Coronary artery (tissue), 2 donors: ENCODE results near the gene ARMC3.

ENCODE experiments used
- DNase-seq: peaks from one replicate; pipeline ENCODE4 v3.0.0-alpha.2; 2017; ENCODE audit warnings: low spot score
- H3K27ac ChIP-seq, 2 donors: fragments of 200-600 bp; sonication (generic); one replicate each; pipeline ENCODE4 v1.5.1; 2016 to 2019
- H3K4me3 ChIP-seq: fragments of 200-600 bp; sonication (generic); 2 replicates; pipeline ENCODE4 v1.5.1; 2016; ENCODE audit warnings: mild to moderate bottlenecking, moderate library complexity
- CTCF ChIP-seq: fragments of 200-600 bp; sonication (generic); IDR thresholded peaks from one replicate; pipeline ENCODE4 v1.5.1; 2019; ENCODE audit warnings: antibody characterized with exemption

Gene ARMC3

GRCh38 chr10:22988581-22989360, 60.9 kb downstream of the ARMC3 start:
- no peak for DNase-seq
- H3K4me3 ChIP-seq: no peak overlapping the region
- TF ChIP-seq CTCF: peak; percentile 86
- H3K27ac ChIP-seq: no peak overlapping the region

GRCh38 chr10:22990443-22990842, 62.6 kb downstream of the ARMC3 start:
- H3K27ac ChIP-seq: no peak overlapping the region
- no peak overlapping the region for H3K4me3 ChIP-seq
- DNase-seq: no peak
- TF ChIP-seq CTCF: no peak

- no peak for DNase-seq
- Histone ChIP-seq H3K4me3 (no peak overlapping the region), H3K27ac (no peak overlapping the region)
- no peak for TF ChIP-seq CTCF
These were observed 64.2 kb downstream of the ARMC3 start for GRCh38 chr10:22992075-22992474.

GRCh38 chr10:22992621-22993020, 64.8 kb downstream of the ARMC3 start:
- Histone ChIP-seq H3K4me3 (no peak overlapping the region), H3K27ac (no peak overlapping the region)
- no peak for TF ChIP-seq CTCF
- no peak for DNase-seq

- TF ChIP-seq CTCF: no peak
- Histone ChIP-seq H3K4me3 (no peak overlapping the region), H3K27ac (no peak overlapping the region)
- no peak for DNase-seq
These were observed 65.5 kb downstream of the ARMC3 start for GRCh38 chr10:22993314-22993713.

- no peak overlapping the region for H3K27ac ChIP-seq
- no peak for DNase-seq
- H3K4me3 ChIP-seq: no peak overlapping the region
- no peak for TF ChIP-seq CTCF
These were observed 69.2 kb downstream of the ARMC3 start for GRCh38 chr10:22997096-22997495.

- no peak for TF ChIP-seq CTCF
- Histone ChIP-seq H3K27ac (no peak overlapping the region), H3K4me3 (no peak overlapping the region)
- DNase-seq: no peak
These were observed 70.2 kb downstream of the ARMC3 start for GRCh38 chr10:22998091-22998490.
